Nephron progenitor cell (in vitro differentiated cells): ENCODE data around the gene CDH1.
A peak's percentile ranks its signal among the peaks of the same experiment; 100 is the strongest.

Experiments used
- DNase-seq: peaks from one replicate; pipeline ENCODE4 v3.0.0; 2021
- H3K27ac Mint-ChIP-seq: 2 replicates; pipeline ENCODE4 v1.8.0; 2021; ENCODE audit warnings: mild to moderate bottlenecking, moderate library complexity, mixed read lengths
- H3K27me3 Mint-ChIP-seq: 2 replicates; pipeline ENCODE4 v1.8.0; 2021; ENCODE audit warnings: mild to moderate bottlenecking, low read depth, mixed read lengths; ENCODE audit not compliant: poor library complexity
- H3K36me3 Mint-ChIP-seq: 2 replicates; pipeline ENCODE4 v1.8.0; 2021; ENCODE audit warnings: low read depth, mixed read lengths
- H3K4me1 Mint-ChIP-seq: 2 replicates; pipeline ENCODE4 v1.8.0; 2021; ENCODE audit warnings: mixed read lengths
- H3K4me3 Mint-ChIP-seq: 2 replicates; pipeline ENCODE4 v1.8.0; 2021; ENCODE audit warnings: mild to moderate bottlenecking, moderate library complexity, mixed read lengths
- H3K9me3 Mint-ChIP-seq: 2 replicates; pipeline ENCODE4 v1.8.0; 2021; ENCODE audit warnings: mild to moderate bottlenecking, moderate library complexity, mixed read lengths
- CTCF ChIP-seq: fragments of 200-600 bp; sonication (generic); IDR thresholded peaks from 2 replicates; pipeline ENCODE4 v1.5.0; 2021; ENCODE audit warnings: antibody characterized with exemption

Gene CDH1

DNA sequence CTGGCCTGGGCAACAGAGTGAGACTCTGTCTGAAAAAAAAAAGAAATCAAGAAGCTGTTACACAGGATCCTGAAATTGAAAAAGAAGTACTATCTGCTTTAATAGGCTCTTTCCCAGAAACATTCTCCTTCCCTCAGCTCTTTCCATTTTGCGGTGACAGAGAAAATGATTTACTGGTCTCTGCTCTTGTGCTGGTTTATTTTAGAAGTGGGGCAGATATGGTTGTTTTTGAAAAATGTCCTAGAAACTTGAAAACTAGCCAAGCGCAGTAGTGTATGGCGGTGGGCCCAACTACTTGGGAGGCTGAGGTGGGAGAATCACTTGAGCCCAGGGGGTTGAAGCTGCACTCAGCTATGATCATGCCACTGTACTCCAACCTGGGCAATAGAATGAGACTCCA, 77.4 kb downstream of the CDH1 start:
- no peak for TF ChIP-seq CTCF
- no peak for DNase-seq
- Mint-ChIP-seq H3K36me3 (no peaks in the 10 kb centered on the region), H3K27me3 (peaks cover 2% of the 10 kb centered on the region), H3K9me3 (peaks cover 4% of the 10 kb centered on the region), H3K4me3 (no peak overlapping the region), H3K4me1 (peaks cover 8% of the 10 kb centered on the region), H3K27ac (no peak overlapping the region)

DNA sequence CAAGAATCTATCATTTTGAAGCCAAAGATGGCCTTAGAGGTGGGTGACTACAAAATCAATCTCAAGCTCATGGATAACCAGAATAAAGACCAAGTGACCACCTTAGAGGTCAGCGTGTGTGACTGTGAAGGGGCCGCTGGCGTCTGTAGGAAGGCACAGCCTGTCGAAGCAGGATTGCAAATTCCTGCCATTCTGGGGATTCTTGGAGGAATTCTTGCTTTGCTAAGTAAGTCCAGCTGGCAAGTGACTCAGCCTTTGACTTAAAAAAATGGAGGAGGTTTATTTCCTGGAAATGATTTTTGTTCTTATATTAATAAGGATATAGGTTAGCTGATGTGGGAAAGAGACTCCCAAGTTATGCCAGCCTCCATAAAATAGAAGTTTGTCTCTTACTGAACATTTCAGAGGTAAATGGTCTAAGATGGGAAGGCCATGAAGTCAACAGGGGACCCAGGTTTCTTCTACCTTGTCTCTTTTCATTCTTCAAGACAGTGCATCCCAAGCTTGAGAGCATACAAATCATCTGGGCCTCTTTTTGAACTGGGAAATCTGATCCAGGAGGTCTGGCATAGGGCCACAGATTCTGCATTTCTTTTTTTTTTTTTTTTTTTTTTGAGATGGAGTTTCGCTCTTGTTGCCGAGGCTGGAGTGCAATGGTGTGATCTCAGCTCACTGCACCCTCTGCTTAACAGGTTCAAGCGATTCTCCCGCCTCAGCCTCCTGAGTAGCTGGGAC, 86.5 kb downstream of the CDH1 start:
- Mint-ChIP-seq H3K27ac (peak overlapping the region; percentile 81), H3K4me3 (no peak overlapping the region), H3K27me3 (peaks cover 6% of the 10 kb centered on the region), H3K36me3 (no peaks in the 10 kb centered on the region), H3K9me3 (peaks cover 16% of the 10 kb centered on the region), H3K4me1 (no peaks in the 10 kb centered on the region)
- DNase-seq: no peak
- no peak for TF ChIP-seq CTCF

DNA sequence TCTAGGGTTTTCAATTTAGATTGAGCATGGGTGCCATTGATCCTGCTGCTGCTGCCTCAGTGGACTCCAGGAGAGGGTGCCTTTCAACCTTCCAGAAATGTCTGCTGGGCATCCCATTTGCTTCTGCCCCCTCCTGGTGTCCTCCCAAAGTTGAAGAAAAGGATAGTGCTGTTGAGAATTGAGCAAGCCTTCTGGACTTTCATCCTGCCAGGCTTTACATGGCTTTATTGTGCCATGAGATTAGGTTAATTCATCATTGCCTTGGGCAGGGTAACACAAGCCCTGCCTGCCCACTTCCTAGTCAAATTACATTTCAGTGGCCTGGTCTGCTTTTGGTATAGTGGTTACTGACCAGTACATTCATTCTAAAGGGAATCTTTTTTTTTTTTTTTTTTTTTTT, 88.3 kb downstream of the CDH1 start:
- no peaks in the 10 kb centered on the region for H3K4me1 Mint-ChIP-seq

DNA sequence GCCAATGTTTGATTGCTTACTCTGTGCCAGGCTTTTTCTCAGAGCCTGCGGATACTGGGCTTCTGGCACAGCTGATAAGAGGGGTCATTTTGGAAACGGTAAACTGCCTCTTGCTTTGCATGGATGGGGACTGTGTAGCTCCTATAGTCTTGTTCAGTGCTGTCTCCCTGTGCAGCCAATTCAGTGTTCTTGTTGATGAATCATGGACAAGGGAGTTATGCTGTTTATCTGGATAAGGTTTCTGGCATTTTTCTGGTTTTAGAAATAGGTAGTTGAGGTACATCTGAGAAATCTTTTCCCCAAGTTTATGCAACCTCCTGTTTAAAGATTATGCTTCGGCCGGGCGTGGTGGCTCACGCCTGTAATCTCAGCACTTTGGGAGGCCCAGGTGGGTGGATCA, 89.6 kb downstream of the CDH1 start:
- peaks cover 4% of the 10 kb centered on the region for H3K27me3 Mint-ChIP-seq
- H3K36me3 Mint-ChIP-seq: no peaks in the 10 kb centered on the region
- H3K27ac Mint-ChIP-seq: no peak overlapping the region
- no peak for DNase-seq
- H3K9me3 Mint-ChIP-seq: peaks cover 16% of the 10 kb centered on the region
- no peak overlapping the region for H3K4me3 Mint-ChIP-seq
- no peaks in the 10 kb centered on the region for H3K4me1 Mint-ChIP-seq
- TF ChIP-seq CTCF: no peak

More for the DNA sequence above, 88.3 kb downstream of the CDH1 start:
- Mint-ChIP-seq H3K4me3 (no peak overlapping the region), H3K9me3 (peaks cover 16% of the 10 kb centered on the region), H3K27ac (no peak overlapping the region), H3K36me3 (no peaks in the 10 kb centered on the region), H3K27me3 (peaks cover 6% of the 10 kb centered on the region)
- DNase-seq: no peak
- TF ChIP-seq CTCF: no peak

DNA sequence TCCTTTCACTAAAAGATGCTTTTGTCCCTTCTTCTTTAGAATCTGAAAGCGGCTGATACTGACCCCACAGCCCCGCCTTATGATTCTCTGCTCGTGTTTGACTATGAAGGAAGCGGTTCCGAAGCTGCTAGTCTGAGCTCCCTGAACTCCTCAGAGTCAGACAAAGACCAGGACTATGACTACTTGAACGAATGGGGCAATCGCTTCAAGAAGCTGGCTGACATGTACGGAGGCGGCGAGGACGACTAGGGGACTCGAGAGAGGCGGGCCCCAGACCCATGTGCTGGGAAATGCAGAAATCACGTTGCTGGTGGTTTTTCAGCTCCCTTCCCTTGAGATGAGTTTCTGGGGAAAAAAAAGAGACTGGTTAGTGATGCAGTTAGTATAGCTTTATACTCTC, 96.2 kb downstream of the CDH1 start:
- no peak overlapping the region for H3K4me3 Mint-ChIP-seq
- no peak for TF ChIP-seq CTCF
- peaks cover 3% of the 10 kb centered on the region for H3K27me3 Mint-ChIP-seq
- H3K9me3 Mint-ChIP-seq: no peaks in the 10 kb centered on the region
- no peaks in the 10 kb centered on the region for H3K4me1 Mint-ChIP-seq
- H3K36me3 Mint-ChIP-seq: no peaks in the 10 kb centered on the region
- no peak overlapping the region for H3K27ac Mint-ChIP-seq
- no peak for DNase-seq

GRCh38 chr16:68834550-68834949, 97.5 kb downstream of the CDH1 start:
- Mint-ChIP-seq H3K36me3 (no peaks in the 10 kb centered on the region), H3K4me1 (no peaks in the 10 kb centered on the region), H3K27ac (no peak overlapping the region), H3K27me3 (peaks cover 3% of the 10 kb centered on the region), H3K9me3 (no peaks in the 10 kb centered on the region), H3K4me3 (no peak overlapping the region)
- no peak for TF ChIP-seq CTCF
- no peak for DNase-seq
